HepG2 (cell line): ENCODE measurements around the gene HSDL2. TPM values are rescaled to one million over a fixed set of nuclear protein-coding genes. Genes with fewer than 3 reads are reported as not detected.

Source experiments
- ATAC-seq: fragments of 200-7000 bp; cut with Tn5 transposase; 3 replicates; pipeline ENCODE4 v1.9.1; 2020; ENCODE audit warnings: mild to moderate bottlenecking, moderate library complexity
- BruUV-seq: library from RNA; stranded (reverse); fragments of 400-500 nt; replicated peaks from 2 replicates; lab custom pipeline; 2021; lab: Mats Ljungman, UMichigan
- CTCF ChIA-PET: fragments of 300-600 bp; formaldehyde crosslinking; extraction: SDS; loops from one replicate; lab custom pipeline; 2021; ENCODE audit warnings: low total read pairs, inconsistent platforms, low intra/inter-chr PET ratio; lab: Yijun Ruan, JAX
- POLR2A ChIA-PET: fragments of 350-600 bp; sonication (Branson Sonifier 250); formaldehyde crosslinking; loops from one replicate; lab custom pipeline; 2020; ENCODE audit warnings: antibody characterized with exemption, inconsistent platforms; lab: Yijun Ruan, JAX
- DNase-seq: peaks from one replicate; pipeline ENCODE4 v3.0.0-alpha.2; 2015; ENCODE audit warnings: low spot score
- FAIRE-seq: peaks from 3 replicates; lab custom pipeline; 2011; peaks lifted over from hg19 to GRCh38; lab: Jason Lieb, UNC
- H2AFZ ChIP-seq: one replicate; pipeline ENCODE4 v1.6.1; 2011; ENCODE audit warnings: low read length, inconsistent platforms
- H3K27ac ChIP-seq: fragments of 300-600 bp; 3 replicates; pipeline ENCODE4 v1.8.0; 2011; ENCODE audit warnings: mixed run types, mild to moderate bottlenecking, mixed read lengths, low read length, inconsistent platforms; ENCODE audit not compliant: insufficient read depth; ENCODE audit errors: extremely low read length
- H3K27me3 ChIP-seq, 2 experiments: fragments of 200-600 bp in 1 of 2; 2 replicates in 1 of 2; 3 replicates in 1 of 2; pipeline versions ENCODE4 v1.6.0 to v1.8.0; 2011; ENCODE audit warnings: low read length in 2 of 2, mild to moderate bottlenecking in 2 of 2, moderate library complexity in 2 of 2, inconsistent platforms in 1 of 2; ENCODE audit not compliant: insufficient read depth in 2 of 2, control insufficient read depth in 1 of 2
- H3K36me3 ChIP-seq, 2 experiments: fragments of 200-600 bp in 1 of 2; replicated peaks in 1 of 2; 2 replicates in 1 of 2; 3 replicates in 1 of 2; pipeline versions ENCODE4 v1.5.1 to v1.8.0; 2011; ENCODE audit warnings: low read length in 2 of 2, inconsistent platforms in 1 of 2; ENCODE audit not compliant: insufficient read depth in 2 of 2, control insufficient read depth in 1 of 2
- H3K4me1 ChIP-seq: 2 replicates; pipeline ENCODE4 v1.5.1; 2012; ENCODE audit warnings: low read length, inconsistent platforms; ENCODE audit not compliant: insufficient read depth
- H3K4me2 ChIP-seq: 2 replicates; pipeline ENCODE4 v1.6.0; 2011; ENCODE audit warnings: low read depth, low read length, inconsistent platforms
- H3K4me3 ChIP-seq, 3 experiments: fragments of 200-600 bp in 1 of 3; sonication (generic), shearing (Covaris generic) in 1 of 3; replicated peaks in 1 of 3; 2 replicates each; pipeline ENCODE4 v1.5.1; 2011 to 2016; ENCODE audit warnings: low read length in 3 of 3, inconsistent platforms in 2 of 3, low read depth in 2 of 3, mild to moderate bottlenecking in 2 of 3, control low read depth in 1 of 3, mixed read lengths in 1 of 3; ENCODE audit not compliant: insufficient read depth in 1 of 3
- H3K79me2 ChIP-seq: one replicate; pipeline ENCODE4 v1.6.1; 2011; ENCODE audit warnings: low read length, inconsistent platforms; ENCODE audit not compliant: insufficient read depth
- H3K9ac ChIP-seq: 2 replicates; pipeline ENCODE4 v1.6.0; 2011; ENCODE audit warnings: mild to moderate bottlenecking, low read depth, low read length, inconsistent platforms; ENCODE audit not compliant: insufficient read depth
- H3K9me3 ChIP-seq: 2 replicates; pipeline ENCODE4 v1.5.1; 2012; ENCODE audit warnings: mild to moderate bottlenecking, low read length
- H4K20me1 ChIP-seq: 2 replicates; pipeline ENCODE4 v1.6.0; 2011; ENCODE audit warnings: inconsistent platforms, mild to moderate bottlenecking, low read length, moderate library complexity; ENCODE audit not compliant: insufficient read depth
- HNRNPH1 ChIP-seq: fragments of 200-400 bp; formaldehyde crosslinking; optimal IDR thresholded peaks from 2 replicates; pipeline ENCODE3; 2017; ENCODE audit warnings: mild to moderate bottlenecking, low read depth, low read length
- LCORL ChIP-seq, 2 experiments: fragments of 450-650 bp in 1 of 2; sonication (generic) in 1 of 2; formaldehyde crosslinking in 1 of 2; IDR thresholded peaks; 2 replicates each; pipeline versions ENCODE4 v1.5.0 to v1.6.1; 2017 to 2020; ENCODE audit warnings: antibody characterized with exemption in 1 of 2, missing genetic modification reagents in 1 of 2
- MYPOP ChIP-seq: sonication (generic); formaldehyde crosslinking; IDR thresholded peaks from 2 replicates; pipeline ENCODE4 v1.8.1; 2023; ENCODE audit warnings: mild to moderate bottlenecking, moderate library complexity, missing genetic modification reagents
- NCOA1 ChIP-seq: sonication (generic); formaldehyde crosslinking; IDR thresholded peaks from 2 replicates; pipeline ENCODE4 v1.9.0; 2021; ENCODE audit warnings: missing genetic modification reagents
- STAG1 ChIP-seq: sonication (generic); formaldehyde crosslinking; IDR thresholded peaks from 2 replicates; pipeline ENCODE4 v1.4.0; 2020; ENCODE audit warnings: missing genetic modification reagents
- ZNF121 ChIP-seq: sonication (generic); formaldehyde crosslinking; IDR thresholded peaks from 2 replicates; pipeline ENCODE4 v1.5.0; 2020; ENCODE audit warnings: mild to moderate bottlenecking, missing genetic modification reagents
- ZNF704 ChIP-seq: sonication (generic); formaldehyde crosslinking; IDR thresholded peaks from 2 replicates; pipeline ENCODE4 v1.8.1; 2023; ENCODE audit warnings: mild to moderate bottlenecking, inconsistent platforms, moderate library complexity, missing genetic modification reagents, borderline replicate concordance
- ZZZ3 ChIP-seq: sonication (generic); formaldehyde crosslinking; IDR thresholded peaks from 2 replicates; pipeline ENCODE4 v1.4.0; 2020; ENCODE audit warnings: missing genetic modification reagents, mild to moderate bottlenecking, borderline replicate concordance
- WGBS: methylation state at CpG from one replicate; pipeline ENCODE4 v1.1.6; 2017; ENCODE audit warnings: low lambda C conversion rate; 5-methylcytosine and 5-hydroxymethylcytosine counted together
- in situ Hi-C: cut with HindIII; loops from 2 replicates; pipeline ENCODE4 v1.10.0; 2017; ENCODE audit warnings: low pct_unique_long_range_greater_than_20kb; ENCODE audit not compliant: extremely low pct_ligation_motif_present
- intact Hi-C: fragments of 100-400 bp; cut with micrococcal nuclease; formaldehyde crosslinking; loops from one replicate; pipeline ENCODE4 v1.10.0; 2022; ENCODE audit not compliant: unreplicated experiment
- polyA plus RNA-seq, 8 experiments: library from polyadenylated mRNA; depleted of rRNA in 3 of 8; stranded (reverse) in 7 of 8; unstranded in 1 of 8; fragments of >200 nt; fragmentation: Illumina TruSeq in 4 of 8; extraction: Trizol in 4 of 8; gene quantifications; 2 replicates each; pipeline versions ENCODE4 v1.2.1 to v1.2.3, GENCODE V29; 2011 to 2016; ENCODE audit warnings: low read depth in 4 of 8, missing spikeins in 1 of 8, mixed read lengths in 1 of 8; ENCODE audit not compliant: insufficient read depth in 1 of 8
- total RNA-seq, 5 experiments: library from RNA; depleted of rRNA; stranded (reverse); fragments of >200 nt; fragmentation: Illumina TruSeq; extraction: Trizol; gene quantifications; 2 replicates each; pipeline ENCODE4 v1.2.3, GENCODE V29; 2016; ENCODE audit warnings: low read depth in 1 of 5
- TF ChIP-seq, protein P1 (sequence below): sonication (generic); formaldehyde crosslinking; IDR thresholded peaks from 2 replicates; pipeline ENCODE4 v1.5.0; 2020; ENCODE audit warnings: mild to moderate bottlenecking, missing genetic modification reagents, moderate library complexity

The HSDL2 gene
- total and polyA plus RNA-seq, 2 of the 13 experiments (the other 11 are each of a cell fraction or from before 2014, with no cell fraction given) = 55.3 to 80.2 TPM

DNA sequence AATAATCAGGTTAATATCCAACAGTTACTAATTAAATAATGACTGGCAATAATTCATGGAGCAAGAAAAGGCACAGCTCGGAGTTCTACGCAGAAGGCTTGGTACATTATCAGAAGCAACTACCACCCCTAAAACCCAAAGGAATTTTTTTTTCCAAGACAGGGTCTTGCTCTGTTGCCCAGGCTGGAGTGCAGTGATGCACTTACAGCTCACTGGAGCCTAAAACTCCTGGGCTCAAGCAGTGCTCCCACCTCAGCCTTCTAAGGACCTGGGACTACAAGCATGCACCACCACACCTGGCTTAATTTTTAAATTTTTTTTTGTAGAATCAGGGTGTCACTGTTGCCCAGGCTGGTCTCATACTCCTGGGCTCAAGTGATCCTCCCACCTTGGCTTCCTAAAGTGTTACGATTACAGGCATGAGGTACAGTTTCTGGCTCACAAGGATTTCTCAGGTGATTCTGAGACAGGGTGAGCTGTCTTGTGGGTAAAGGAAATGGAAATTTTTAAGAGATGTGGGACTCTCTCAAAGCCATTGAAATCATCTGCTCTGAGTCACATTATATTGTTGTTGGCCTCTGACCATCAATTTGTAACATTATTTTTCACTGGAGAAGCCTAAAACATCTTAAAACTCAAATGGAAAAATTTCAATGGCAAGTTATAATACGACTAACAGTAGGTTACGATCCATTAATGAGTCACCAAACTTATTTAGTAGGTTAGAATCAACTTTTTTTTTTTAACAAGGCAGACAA, 19.7 kb upstream of the HSDL2 start:
- 90% methylated on average over 5 of the region's 5 CpGs for WGBS
- H3K9ac ChIP-seq = no peak overlapping the region
- FAIRE-seq (no peak), ATAC-seq (no peak), DNase-seq (no peak)
- no peak overlapping the region for H3K27ac ChIP-seq
- H3K36me3 ChIP-seq = no peaks in the 10 kb centered on the region
- TF ChIP-seq ZNF121 (CRISPR knock-in tag) (peak; percentile 48; the same call in 1 of the 2 replicates), LCORL (IDR thresholded peaks at IDR 0.05) (no peak), LCORL (CRISPR knock-in tag; IDR thresholded peaks at IDR 0.05) (no peak)
- H3K4me2 ChIP-seq = no peak overlapping the region
- POLR2A ChIA-PET = no interaction called here
- peaks cover 5% of the 10 kb centered on the region; the same call in 1 of the 2 replicates for H3K4me1 ChIP-seq
- no peaks in the 10 kb centered on the region for H3K27me3 ChIP-seq
- no TSS peak for BruUV-seq
- 0 out of 2 replicates have a peak, but pooled peaks cover 2% of the 10 kb centered on the region for H3K9me3 ChIP-seq
- no peak overlapping the region for H2AFZ ChIP-seq
- H3K79me2 ChIP-seq = no peaks in the 10 kb centered on the region
- H3K4me3 ChIP-seq = no peak overlapping the region
- in situ Hi-C loops = loop anchor here (25.0 kb wide), 1 partner anchor 598 kb away; no protein-coding TSS in a partner anchor
- no peaks in the 10 kb centered on the region for H4K20me1 ChIP-seq
- intact Hi-C loops = loop anchor here (2.0 kb wide), 1 partner anchor 27 kb away; the partner anchor contains the start of gene PTBP3
- CTCF ChIA-PET = interaction anchor here (1.8 to 3.0 kb wide), 2 partner anchors 247 to 262 kb away, joined by 12 read pairs; no protein-coding TSS in a partner anchor

GRCh38 chr9:112361601-112362000, 18.3 kb upstream of the HSDL2 start:
- POLR2A ChIA-PET = no interaction called here
- WGBS = 31% methylated on average over 4 of the region's 4 CpGs
- CTCF ChIA-PET = interaction anchor here (1.5 to 3.0 kb wide), 4 partner anchors 27 to 275 kb away, joined by 6 to 12 read pairs (median 9); no protein-coding TSS in a partner anchor
- no peak overlapping the region for H3K4me3 ChIP-seq
- BruUV-seq = no TSS peak
- no peaks in the 10 kb centered on the region for H3K27me3 ChIP-seq
- no peak overlapping the region for H3K9ac ChIP-seq
- no peak overlapping the region for H3K27ac ChIP-seq
- FAIRE-seq = peak; percentile 39
- H3K4me1 ChIP-seq = peaks cover 6% of the 10 kb centered on the region
- in situ Hi-C loops = loop anchor here (25.0 kb wide), 1 partner anchor 599 kb away; no protein-coding TSS in a partner anchor
- intact Hi-C loops = loop anchor here (1.0 to 2.0 kb wide), 3 partner anchors 29 to 264 kb away; partner anchors contain the start of gene PTBP3
- ATAC-seq = peak; percentile 57
- H3K36me3 ChIP-seq = no peaks in the 10 kb centered on the region
- 0 out of 2 replicates have a peak, but pooled peaks cover 6% of the 10 kb centered on the region for H3K9me3 ChIP-seq
- H2AFZ ChIP-seq = no peak overlapping the region
- no peaks in the 10 kb centered on the region for H4K20me1 ChIP-seq
- peak; percentile 37 for DNase-seq
- no peak overlapping the region for H3K4me2 ChIP-seq
- H3K79me2 ChIP-seq = no peaks in the 10 kb centered on the region
- TF ChIP-seq ZNF704 (CRISPR knock-in tag) (no peak), MYPOP (CRISPR knock-in tag) (no peak), ZZZ3 (no peak), NCOA1 (CRISPR knock-in tag) (no peak), STAG1 (peak; percentile 79), HNRNPH1 (no peak)
- TF ChIP-seq, protein P1, sequence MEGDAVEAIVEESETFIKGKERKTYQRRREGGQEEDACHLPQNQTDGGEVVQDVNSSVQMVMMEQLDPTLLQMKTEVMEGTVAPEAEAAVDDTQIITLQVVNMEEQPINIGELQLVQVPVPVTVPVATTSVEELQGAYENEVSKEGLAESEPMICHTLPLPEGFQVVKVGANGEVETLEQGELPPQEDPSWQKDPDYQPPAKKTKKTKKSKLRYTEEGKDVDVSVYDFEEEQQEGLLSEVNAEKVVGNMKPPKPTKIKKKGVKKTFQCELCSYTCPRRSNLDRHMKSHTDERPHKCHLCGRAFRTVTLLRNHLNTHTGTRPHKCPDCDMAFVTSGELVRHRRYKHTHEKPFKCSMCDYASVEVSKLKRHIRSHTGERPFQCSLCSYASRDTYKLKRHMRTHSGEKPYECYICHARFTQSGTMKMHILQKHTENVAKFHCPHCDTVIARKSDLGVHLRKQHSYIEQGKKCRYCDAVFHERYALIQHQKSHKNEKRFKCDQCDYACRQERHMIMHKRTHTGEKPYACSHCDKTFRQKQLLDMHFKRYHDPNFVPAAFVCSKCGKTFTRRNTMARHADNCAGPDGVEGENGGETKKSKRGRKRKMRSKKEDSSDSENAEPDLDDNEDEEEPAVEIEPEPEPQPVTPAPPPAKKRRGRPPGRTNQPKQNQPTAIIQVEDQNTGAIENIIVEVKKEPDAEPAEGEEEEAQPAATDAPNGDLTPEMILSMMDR (CRISPR knock-in tag) = peak; percentile 56
